Measurements from ENCODE around the gene LRMDA. TPM values are rescaled to one million over a fixed set of nuclear protein-coding genes. Genes with fewer than 3 reads are reported as not detected.

Gene LRMDA
- total RNA-seq, 5 donors from 2014 or later (not counting 1 experiment from before 2014, with no cell fraction given): 0.30 to 1.2 TPM; not detected in 3

DNA sequence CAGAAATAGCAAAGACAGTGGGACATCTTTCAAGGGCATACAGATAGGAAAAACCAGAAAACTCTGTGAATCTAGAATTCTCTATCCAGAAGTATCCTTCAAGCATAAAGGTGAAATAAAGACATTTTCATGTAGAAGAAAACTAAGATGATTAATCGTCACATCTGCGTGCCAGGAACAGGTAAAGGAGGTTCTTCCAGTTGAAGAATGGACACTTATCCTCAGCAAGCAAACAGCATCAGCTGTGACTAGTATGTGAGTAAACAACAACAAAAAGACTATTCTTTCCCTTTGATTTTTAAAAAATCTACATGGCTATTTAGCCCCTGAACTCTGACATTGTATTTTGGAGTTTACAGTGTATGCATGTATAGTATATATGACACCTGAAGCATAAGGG lies 124.9 kb downstream of the LRMDA start:
- H3K36me3 Mint-ChIP-seq: no peaks in the 10 kb centered on the region
- H3K9me3 Mint-ChIP-seq: peaks cover 0 to 7% (median 4%) of the 10 kb centered on the region in 3 donors
- ATAC-seq (replicated peaks in 1 of 4): no peak
- POLR2A ChIA-PET: interaction anchor here in 1 of 2 donors (0.7 kb wide), 1 partner anchor 365 kb away, joined by 3 read pairs; no protein-coding TSS in a partner anchor
- Histone ChIP-seq H3K27ac (ENCODE audit: low read length) (no peak overlapping the region), H3K4me1 (ENCODE audit: control insufficient read depth in 1 of 2, extremely low read depth in 1 of 2, insufficient read depth in 2 of 2, low read length in 2 of 2) (no peaks in the 10 kb centered on the region), H3K9me3 (no peaks in the 10 kb centered on the region), H3K4me3 (ENCODE audit: control insufficient read depth in 1 of 2, extremely low read depth in 1 of 2, low read length in 1 of 2) (no peak overlapping the region), H3K27me3 (replicated peaks in 1 of 2; ENCODE audit: control insufficient read depth in 2 of 2, extremely low read depth in 1 of 2, insufficient read depth in 2 of 2, low read length in 1 of 2) (no peaks in the 10 kb centered on the region), H3K36me3 (ENCODE audit: control insufficient read depth in 2 of 2, extremely low read depth in 1 of 2, insufficient read depth in 1 of 2, low read length in 1 of 2) (no peaks in the 10 kb centered on the region)
- no CpG with 5 or more reads among the region's 2 CpGs for WGBS (ENCODE audit: insufficient coverage)
- no peaks in the 10 kb centered on the region for H3K4me1 Mint-ChIP-seq
- H3K4me3 Mint-ChIP-seq: no peak overlapping the region
- no peak for DNase-seq
- peaks cover 9 to 12% of the 10 kb centered on the region in 2 donors for H3K27me3 Mint-ChIP-seq
- CTCF ChIA-PET: no interaction called here
- H3K27ac Mint-ChIP-seq: no peak overlapping the region

- Mint-ChIP-seq H3K4me1 (no peaks in the 10 kb centered on the region), H3K36me3 (no peaks in the 10 kb centered on the region), H3K9me3 (peaks cover 0 to 5% (median 4%) of the 10 kb centered on the region in 3 donors), H3K27me3 (peaks cover 3 to 15% of the 10 kb centered on the region in 2 donors), H3K27ac (no peak overlapping the region), H3K4me3 (no peak overlapping the region)
- Histone ChIP-seq H3K4me3 (ENCODE audit: control insufficient read depth in 1 of 2, extremely low read depth in 1 of 2, low read length in 1 of 2) (no peak overlapping the region), H3K9me3 (no peaks in the 10 kb centered on the region), H3K36me3 (ENCODE audit: control insufficient read depth in 2 of 2, extremely low read depth in 1 of 2, insufficient read depth in 1 of 2, low read length in 1 of 2) (no peaks in the 10 kb centered on the region), H3K27ac (ENCODE audit: low read length) (no peak overlapping the region), H3K4me1 (ENCODE audit: control insufficient read depth in 1 of 2, extremely low read depth in 1 of 2, insufficient read depth in 2 of 2, low read length in 2 of 2) (no peaks in the 10 kb centered on the region), H3K27me3 (replicated peaks in 1 of 2; ENCODE audit: control insufficient read depth in 2 of 2, extremely low read depth in 1 of 2, insufficient read depth in 2 of 2, low read length in 1 of 2) (no peaks in the 10 kb centered on the region)
- CTCF ChIA-PET: no interaction called here
- ATAC-seq (replicated peaks in 1 of 4) (no peak), DNase-seq (no peak)
- POLR2A ChIA-PET: no interaction called here
- 68% methylated on average over 3 of the region's 5 CpGs for WGBS (ENCODE audit: insufficient coverage)
Measured at GRCh38 chr10:75565286-75566251, 134.1 kb downstream of the LRMDA start.

- Mint-ChIP-seq H3K27me3 (peaks cover 3 to 15% of the 10 kb centered on the region in 2 donors), H3K4me3 (no peak overlapping the region), H3K4me1 (no peaks in the 10 kb centered on the region), H3K27ac (no peak overlapping the region), H3K9me3 (peaks cover 4 to 14% (median 12%) of the 10 kb centered on the region in 3 donors), H3K36me3 (no peaks in the 10 kb centered on the region)
- ATAC-seq (replicated peaks in 1 of 4) (no peak), DNase-seq (no peak)
- H3K9me3 ChIP-seq: no peaks in the 10 kb centered on the region
- H3K27ac ChIP-seq (ENCODE audit: low read length): no peak overlapping the region
- no peaks in the 10 kb centered on the region for H3K4me1 ChIP-seq (ENCODE audit: control insufficient read depth in 1 of 2, extremely low read depth in 1 of 2, insufficient read depth in 2 of 2, low read length in 2 of 2)
- H3K36me3 ChIP-seq (ENCODE audit: control insufficient read depth in 2 of 2, extremely low read depth in 1 of 2, insufficient read depth in 1 of 2, low read length in 1 of 2): no peaks in the 10 kb centered on the region
- CTCF ChIA-PET: no interaction called here
- POLR2A ChIA-PET: no interaction called here
- no peaks in the 10 kb centered on the region for H3K27me3 ChIP-seq (replicated peaks in 1 of 2; ENCODE audit: control insufficient read depth in 2 of 2, extremely low read depth in 1 of 2, insufficient read depth in 2 of 2, low read length in 1 of 2)
- H3K4me3 ChIP-seq (ENCODE audit: control insufficient read depth in 1 of 2, extremely low read depth in 1 of 2, low read length in 1 of 2): no peak overlapping the region
- WGBS (ENCODE audit: insufficient coverage): no CpG with 5 or more reads among the region's 1 CpG
Measured at GRCh38 chr10:75568450-75569130, 137.2 kb downstream of the LRMDA start.

DNA sequence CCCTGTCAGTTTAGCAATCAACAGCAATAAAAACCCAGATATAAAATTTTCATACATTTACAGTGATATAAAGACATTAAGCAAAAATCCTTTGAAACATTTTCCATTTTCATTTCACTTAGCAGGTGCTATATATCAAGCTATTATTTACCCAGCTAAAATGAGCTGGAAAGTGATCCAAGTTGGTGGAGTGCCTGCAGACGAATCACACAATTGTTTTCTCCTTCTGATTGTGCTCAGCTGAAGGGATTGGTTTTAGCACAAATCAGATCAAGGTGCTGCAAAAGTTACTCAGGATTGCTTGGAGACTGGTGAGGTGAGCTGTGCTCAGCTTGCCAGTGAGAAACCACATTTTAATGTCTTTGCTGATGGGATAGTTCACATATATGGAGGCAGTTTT lies 138.1 kb downstream of the LRMDA start:
- ChIA-PET CTCF (no interaction called here), POLR2A (no interaction called here)
- ATAC-seq (replicated peaks in 1 of 4) (no peak), DNase-seq (no peak)
- no peaks in the 10 kb centered on the region for H3K36me3 Mint-ChIP-seq
- Histone ChIP-seq H3K4me1 (ENCODE audit: control insufficient read depth in 1 of 2, extremely low read depth in 1 of 2, insufficient read depth in 2 of 2, low read length in 2 of 2) (no peaks in the 10 kb centered on the region), H3K9me3 (no peaks in the 10 kb centered on the region), H3K36me3 (ENCODE audit: control insufficient read depth in 2 of 2, extremely low read depth in 1 of 2, insufficient read depth in 1 of 2, low read length in 1 of 2) (no peaks in the 10 kb centered on the region), H3K27ac (ENCODE audit: low read length) (no peak overlapping the region), H3K4me3 (ENCODE audit: control insufficient read depth in 1 of 2, extremely low read depth in 1 of 2, low read length in 1 of 2) (no peak overlapping the region), H3K27me3 (replicated peaks in 1 of 2; ENCODE audit: control insufficient read depth in 2 of 2, extremely low read depth in 1 of 2, insufficient read depth in 2 of 2, low read length in 1 of 2) (no peaks in the 10 kb centered on the region)
- no peaks in the 10 kb centered on the region for H3K4me1 Mint-ChIP-seq
- no peak overlapping the region for H3K27ac Mint-ChIP-seq
- H3K27me3 Mint-ChIP-seq: peaks cover 5 to 15% of the 10 kb centered on the region in 2 donors
- WGBS (ENCODE audit: insufficient coverage): 43% methylated on average over 1 of the region's 1 CpG
- no peak overlapping the region for H3K4me3 Mint-ChIP-seq
- peaks cover 8 to 17% (median 17%) of the 10 kb centered on the region in 3 donors for H3K9me3 Mint-ChIP-seq

- ATAC-seq (replicated peaks in 1 of 4) (no peak), DNase-seq (no peak)
- Histone ChIP-seq H3K9me3 (no peaks in the 10 kb centered on the region), H3K27me3 (replicated peaks in 1 of 2; ENCODE audit: control insufficient read depth in 2 of 2, extremely low read depth in 1 of 2, insufficient read depth in 2 of 2, low read length in 1 of 2) (peaks cover 0 to 12% of the 10 kb centered on the region in 2 experiments), H3K4me1 (ENCODE audit: control insufficient read depth in 1 of 2, extremely low read depth in 1 of 2, insufficient read depth in 2 of 2, low read length in 2 of 2) (no peaks in the 10 kb centered on the region), H3K4me3 (ENCODE audit: control insufficient read depth in 1 of 2, extremely low read depth in 1 of 2, low read length in 1 of 2) (no peak overlapping the region), H3K36me3 (ENCODE audit: control insufficient read depth in 2 of 2, extremely low read depth in 1 of 2, insufficient read depth in 1 of 2, low read length in 1 of 2) (no peaks in the 10 kb centered on the region), H3K27ac (ENCODE audit: low read length) (no peak overlapping the region)
- no peaks in the 10 kb centered on the region for H3K36me3 Mint-ChIP-seq
- peaks cover 14 to 23% (median 20%) of the 10 kb centered on the region in 3 donors for H3K9me3 Mint-ChIP-seq
- no peak overlapping the region for H3K4me3 Mint-ChIP-seq
- WGBS (ENCODE audit: insufficient coverage): no CpG with 5 or more reads among the region's 2 CpGs
- POLR2A ChIA-PET: no interaction called here
- CTCF ChIA-PET: no interaction called here
- H3K27ac Mint-ChIP-seq: no peak overlapping the region
- peaks cover 8 to 9% of the 10 kb centered on the region in 2 donors for H3K27me3 Mint-ChIP-seq
- H3K4me1 Mint-ChIP-seq: no peaks in the 10 kb centered on the region
Measured at GRCh38 chr10:75572478-75572877, 141.1 kb downstream of the LRMDA start.

DNA sequence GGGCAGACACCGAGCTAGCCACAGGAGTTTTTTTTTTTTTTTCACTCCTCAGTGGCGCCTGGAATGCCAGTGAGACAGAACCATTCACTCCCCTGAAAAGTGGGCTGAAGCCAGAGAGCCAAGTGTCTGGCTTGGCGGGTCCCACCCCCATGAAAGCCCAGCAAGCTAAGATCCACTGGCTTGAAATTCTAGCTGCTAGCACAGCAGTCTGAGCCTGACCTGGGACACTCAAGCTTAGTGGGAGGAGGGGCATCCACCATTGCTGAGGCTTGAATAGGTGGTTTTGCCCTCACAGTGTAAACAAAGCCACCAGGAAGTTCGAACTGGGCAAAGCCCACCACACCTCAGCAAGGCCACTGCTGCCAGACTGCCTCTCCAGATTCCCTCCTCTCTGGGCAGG lies 144.5 kb downstream of the LRMDA start:
- Histone ChIP-seq H3K27ac (ENCODE audit: low read length) (no peak overlapping the region), H3K4me3 (ENCODE audit: control insufficient read depth in 1 of 2, extremely low read depth in 1 of 2, low read length in 1 of 2) (no peak overlapping the region), H3K36me3 (ENCODE audit: control insufficient read depth in 2 of 2, extremely low read depth in 1 of 2, insufficient read depth in 1 of 2, low read length in 1 of 2) (no peaks in the 10 kb centered on the region), H3K27me3 (replicated peaks in 1 of 2; ENCODE audit: control insufficient read depth in 2 of 2, extremely low read depth in 1 of 2, insufficient read depth in 2 of 2, low read length in 1 of 2) (peaks cover 0 to 12% of the 10 kb centered on the region in 2 experiments), H3K9me3 (no peaks in the 10 kb centered on the region), H3K4me1 (ENCODE audit: control insufficient read depth in 1 of 2, extremely low read depth in 1 of 2, insufficient read depth in 2 of 2, low read length in 2 of 2) (no peaks in the 10 kb centered on the region)
- POLR2A ChIA-PET: no interaction called here
- Mint-ChIP-seq H3K4me3 (no peak overlapping the region), H3K27ac (no peak overlapping the region), H3K36me3 (no peaks in the 10 kb centered on the region), H3K4me1 (no peaks in the 10 kb centered on the region), H3K27me3 (peaks cover 5% of the 10 kb centered on the region in 2 donors), H3K9me3 (peaks cover 15 to 32% (median 31%) of the 10 kb centered on the region in 3 donors)
- 87% methylated on average over 2 of the region's 4 CpGs for WGBS (ENCODE audit: insufficient coverage)
- ATAC-seq (replicated peaks in 1 of 4) (no peak), DNase-seq (no peak)
- CTCF ChIA-PET: no interaction called here

Measured in T-cell (primary cell).